SU-DHL-6 (cell line): Measurements from ENCODE around the gene ATP11A.

Experiments
- H2AFZ ChIP-seq: fragments of 200-600 bp; sonication (generic); 2 replicates; pipeline ENCODE4 v1.6.1; 2014; ENCODE audit warnings: low read depth, mild to moderate bottlenecking, moderate library complexity, mixed read lengths, antibody characterized with exemption, low read length; ENCODE audit not compliant: severe bottlenecking
- H3F3A ChIP-seq: fragments of 200-600 bp; shearing (Covaris generic); 2 replicates; pipeline ENCODE4 v1.6.0; 2016; ENCODE audit warnings: antibody characterized with exemption, mild to moderate bottlenecking; ENCODE audit not compliant: insufficient read depth
- H3K27ac ChIP-seq: fragments of 200-600 bp; sonication (generic); 2 replicates; pipeline ENCODE4 v1.5.1; 2016; ENCODE audit warnings: low read depth, mild to moderate bottlenecking, low read length, moderate library complexity, mixed read lengths
- H3K27me3 ChIP-seq: fragments of 200-600 bp; sonication (generic), shearing (Covaris generic); 2 replicates; pipeline ENCODE4 v1.6.0; 2014; ENCODE audit warnings: mild to moderate bottlenecking, low read length
- H3K36me3 ChIP-seq: fragments of 200-600 bp; sonication (generic); 2 replicates; pipeline ENCODE4 v1.6.1; 2014; ENCODE audit warnings: mild to moderate bottlenecking, low read length, mixed read lengths
- H3K4me2 ChIP-seq: fragments of 300-600, 200-600 bp; shearing (Covaris generic), sonication (generic); 2 replicates; pipeline ENCODE4 v1.6.0; 2014; ENCODE audit warnings: low read length, low read depth, mild to moderate bottlenecking; ENCODE audit not compliant: poor library complexity, severe bottlenecking
- H3K4me3 ChIP-seq: fragments of 200-600 bp; sonication (generic); 2 replicates; pipeline ENCODE4 v1.5.1; 2014; ENCODE audit warnings: antibody characterized with exemption, low read length, mild to moderate bottlenecking, mixed read lengths; ENCODE audit not compliant: insufficient read depth, poor library complexity, severe bottlenecking
- H3K79me2 ChIP-seq: fragments of 200-600 bp; sonication (generic); 2 replicates; pipeline ENCODE4 v1.6.1; 2014; ENCODE audit warnings: mild to moderate bottlenecking, low read length, moderate library complexity; ENCODE audit not compliant: insufficient read depth
- H3K9ac ChIP-seq: fragments of 200-600 bp; sonication (generic); 2 replicates; pipeline ENCODE4 v1.7.0; 2014; ENCODE audit warnings: mild to moderate bottlenecking, low read length
- H3K9me2 ChIP-seq: fragments of 200-600 bp; sonication (generic); replicated peaks from 2 replicates; pipeline ENCODE4 v1.6.1; 2014; ENCODE audit warnings: low read length; ENCODE audit not compliant: insufficient read depth
- H3K9me3 ChIP-seq: fragments of 200-600 bp; sonication (generic); 2 replicates; pipeline ENCODE4 v1.6.1; 2014; ENCODE audit warnings: low read length, mixed read lengths; ENCODE audit not compliant: insufficient read depth
- H4K20me1 ChIP-seq: fragments of 200-600 bp; sonication (generic); 2 replicates; pipeline ENCODE4 v1.6.1; 2014; ENCODE audit warnings: low read depth, mild to moderate bottlenecking, antibody characterized with exemption, low read length, moderate library complexity, mixed read lengths
- CTCF ChIP-seq: fragments of 200-600 bp; sonication (generic); IDR thresholded peaks from one replicate; pipeline ENCODE4 v1.5.1; 2017; ENCODE audit warnings: antibody characterized with exemption, mild to moderate bottlenecking, low read length, moderate library complexity; ENCODE audit not compliant: insufficient read depth, poor library complexity, severe bottlenecking
- EZH2phosphoT487 ChIP-seq: fragments of 200-600 bp; sonication (generic), shearing (Covaris generic); conservative IDR thresholded peaks from 2 replicates; pipeline ENCODE4 v1.6.1; 2018; ENCODE audit warnings: mild to moderate bottlenecking, antibody characterized with exemption, low read length, moderate library complexity, mixed read lengths

Gene ATP11A

DNA sequence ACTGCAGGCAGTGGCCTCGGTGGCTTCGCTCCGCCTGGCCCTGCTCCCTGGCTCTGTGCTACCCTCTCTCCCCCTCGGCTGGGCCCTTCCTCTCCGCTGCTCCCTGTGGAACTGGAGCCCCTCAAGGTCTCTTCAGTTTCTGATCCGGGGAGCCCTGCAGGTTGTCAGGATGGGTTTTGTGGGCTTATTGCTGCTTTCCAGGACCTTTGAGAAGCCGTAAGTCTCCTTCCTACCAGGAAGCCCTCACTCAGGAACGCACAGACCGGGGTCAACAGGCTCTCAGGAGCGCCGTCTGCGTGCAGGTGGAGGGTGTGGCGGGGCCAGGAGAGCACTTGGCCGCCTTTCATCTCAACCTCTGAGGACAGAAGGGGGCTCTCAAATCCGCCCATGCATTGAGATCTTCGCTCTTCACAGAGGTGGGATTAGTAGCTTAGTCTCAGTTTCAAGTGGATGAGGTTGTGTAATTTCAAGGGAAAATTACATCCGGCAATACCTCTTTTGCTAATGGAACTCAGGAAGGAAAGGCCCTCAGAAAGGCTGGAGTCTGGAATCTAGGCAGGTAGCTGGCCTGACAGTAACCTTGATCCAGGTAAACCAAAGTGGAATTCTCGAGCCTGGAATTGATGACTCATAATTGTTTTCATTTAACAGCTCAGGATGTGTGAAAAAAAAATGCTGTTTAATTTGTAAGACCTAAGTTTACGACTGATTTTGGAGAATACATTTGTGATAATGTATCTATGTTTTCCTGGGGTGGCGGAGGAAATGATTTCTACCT, 102.0 kb downstream of the ATP11A start:
- Histone ChIP-seq H3K9ac (no peak overlapping the region), H3K9me2 (no peaks in the 10 kb centered on the region), H4K20me1 (no peaks in the 10 kb centered on the region), H3K36me3 (no peaks in the 10 kb centered on the region), H3K9me3 (no peaks in the 10 kb centered on the region), H3K27ac (no peak overlapping the region), H2AFZ (no peak overlapping the region), H3K27me3 (no peaks in the 10 kb centered on the region), H3K4me2 (no peak overlapping the region), H3K4me3 (no peak overlapping the region), H3F3A (no peaks in the 10 kb centered on the region), H3K79me2 (no peaks in the 10 kb centered on the region)
- TF ChIP-seq EZH2phosphoT487 (no peak), CTCF (no peak)

GRCh38 chr13:112792511-112792910, 102.7 kb downstream of the ATP11A start:
- H3K27me3 ChIP-seq: no peaks in the 10 kb centered on the region
- H3K4me2 ChIP-seq: no peak overlapping the region

GRCh38 chr13:112793545-112794445, 104.0 kb downstream of the ATP11A start:
- Histone ChIP-seq H3K9me3 (no peaks in the 10 kb centered on the region), H3K27me3 (no peaks in the 10 kb centered on the region), H3K79me2 (no peaks in the 10 kb centered on the region), H3K9me2 (no peaks in the 10 kb centered on the region), H3K4me2 (no peak overlapping the region), H3K36me3 (no peaks in the 10 kb centered on the region), H3K27ac (no peak overlapping the region), H3K9ac (no peak overlapping the region), H3K4me3 (no peak overlapping the region), H4K20me1 (no peaks in the 10 kb centered on the region), H2AFZ (no peak overlapping the region), H3F3A (no peaks in the 10 kb centered on the region)
- TF ChIP-seq EZH2phosphoT487 (no peak), CTCF (no peak)

More at GRCh38 chr13:112792511-112792910, 102.7 kb downstream of the ATP11A start:
- H2AFZ ChIP-seq: no peak overlapping the region
- H3F3A ChIP-seq: no peaks in the 10 kb centered on the region
- H3K9ac ChIP-seq: no peak overlapping the region
- no peaks in the 10 kb centered on the region for H4K20me1 ChIP-seq
- H3K36me3 ChIP-seq: no peaks in the 10 kb centered on the region
- H3K9me2 ChIP-seq: no peaks in the 10 kb centered on the region
- TF ChIP-seq CTCF (no peak), EZH2phosphoT487 (no peak)
- H3K27ac ChIP-seq: no peak overlapping the region
- no peak overlapping the region for H3K4me3 ChIP-seq
- H3K79me2 ChIP-seq: no peaks in the 10 kb centered on the region
- no peaks in the 10 kb centered on the region for H3K9me3 ChIP-seq
